Chondrocyte (in vitro differentiated cells): ENCODE results near the gene NFKB1. TPM values are rescaled to one million over a fixed set of nuclear protein-coding genes. Genes with fewer than 3 reads are reported as not detected.
A peak's percentile ranks its signal among the peaks of the same experiment; 100 is the strongest.

Experiments used
- DNase-seq: peaks from one replicate; pipeline ENCODE4 v3.0.0; 2021; ENCODE audit warnings: mixed read lengths, low spot score
- H3K27ac Mint-ChIP-seq: one replicate; pipeline ENCODE4 v1.8.0; 2021; ENCODE audit warnings: mild to moderate bottlenecking, moderate library complexity, mixed read lengths; ENCODE audit not compliant: unreplicated experiment
- H3K27me3 Mint-ChIP-seq: 2 replicates; pipeline ENCODE4 v1.8.0; 2021; ENCODE audit warnings: low read depth, mixed read lengths
- H3K36me3 Mint-ChIP-seq: 2 replicates; pipeline ENCODE4 v1.8.0; 2021; ENCODE audit warnings: low read depth, mixed read lengths
- H3K4me1 Mint-ChIP-seq: 2 replicates; pipeline ENCODE4 v1.8.0; 2021; ENCODE audit warnings: low read depth, mild to moderate bottlenecking, mixed read lengths
- H3K4me3 Mint-ChIP-seq: one replicate; pipeline ENCODE4 v1.8.0; 2021; ENCODE audit warnings: mild to moderate bottlenecking, moderate library complexity, mixed read lengths; ENCODE audit not compliant: unreplicated experiment
- H3K9me3 Mint-ChIP-seq: 2 replicates; pipeline ENCODE4 v1.8.0; 2021; ENCODE audit warnings: low read depth, mixed read lengths
- total RNA-seq: library from RNA; stranded (reverse); gene quantifications from 3 replicates; pipeline ENCODE4 v1.2.1, GENCODE V29; 2021
- TF ChIP-seq, protein P1 (sequence below): fragments of 200-600 bp; sonication (generic); IDR thresholded peaks from 2 replicates; pipeline ENCODE4 v1.5.0; 2021; ENCODE audit warnings: antibody characterized with exemption, mild to moderate bottlenecking, moderate library complexity

The NFKB1 gene
- total RNA-seq, 1 donor from 2014 or later: 24.4 TPM

DNA sequence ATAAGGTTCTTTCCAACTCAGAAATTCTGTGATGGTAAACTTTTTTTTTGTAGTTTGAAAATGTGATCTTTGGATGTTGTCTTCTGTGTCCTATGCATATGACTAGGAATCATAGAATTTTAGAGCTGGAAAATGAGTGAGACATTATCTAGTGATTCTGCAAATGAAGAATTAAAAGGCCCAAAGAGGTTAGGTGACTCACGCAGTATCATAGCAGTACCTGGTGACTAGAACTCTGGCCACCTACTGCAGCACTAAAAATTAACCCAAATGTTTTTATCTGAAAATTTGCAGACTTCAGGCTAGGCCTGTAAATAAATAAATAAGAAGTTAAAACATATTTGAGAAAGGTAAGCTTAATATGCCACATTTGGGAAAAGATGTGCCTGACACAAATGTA, 52.8 kb downstream of the NFKB1 start:
- Mint-ChIP-seq H3K27ac (peak overlapping the region; percentile 78), H3K4me3 (no peak overlapping the region), H3K9me3 (no peaks in the 10 kb centered on the region), H3K27me3 (no peaks in the 10 kb centered on the region), H3K36me3 (peaks cover 2% of the 10 kb centered on the region), H3K4me1 (peaks cover 17% of the 10 kb centered on the region)
- TF ChIP-seq, protein P1, sequence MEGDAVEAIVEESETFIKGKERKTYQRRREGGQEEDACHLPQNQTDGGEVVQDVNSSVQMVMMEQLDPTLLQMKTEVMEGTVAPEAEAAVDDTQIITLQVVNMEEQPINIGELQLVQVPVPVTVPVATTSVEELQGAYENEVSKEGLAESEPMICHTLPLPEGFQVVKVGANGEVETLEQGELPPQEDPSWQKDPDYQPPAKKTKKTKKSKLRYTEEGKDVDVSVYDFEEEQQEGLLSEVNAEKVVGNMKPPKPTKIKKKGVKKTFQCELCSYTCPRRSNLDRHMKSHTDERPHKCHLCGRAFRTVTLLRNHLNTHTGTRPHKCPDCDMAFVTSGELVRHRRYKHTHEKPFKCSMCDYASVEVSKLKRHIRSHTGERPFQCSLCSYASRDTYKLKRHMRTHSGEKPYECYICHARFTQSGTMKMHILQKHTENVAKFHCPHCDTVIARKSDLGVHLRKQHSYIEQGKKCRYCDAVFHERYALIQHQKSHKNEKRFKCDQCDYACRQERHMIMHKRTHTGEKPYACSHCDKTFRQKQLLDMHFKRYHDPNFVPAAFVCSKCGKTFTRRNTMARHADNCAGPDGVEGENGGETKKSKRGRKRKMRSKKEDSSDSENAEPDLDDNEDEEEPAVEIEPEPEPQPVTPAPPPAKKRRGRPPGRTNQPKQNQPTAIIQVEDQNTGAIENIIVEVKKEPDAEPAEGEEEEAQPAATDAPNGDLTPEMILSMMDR: no peak
- no peak for DNase-seq

DNA sequence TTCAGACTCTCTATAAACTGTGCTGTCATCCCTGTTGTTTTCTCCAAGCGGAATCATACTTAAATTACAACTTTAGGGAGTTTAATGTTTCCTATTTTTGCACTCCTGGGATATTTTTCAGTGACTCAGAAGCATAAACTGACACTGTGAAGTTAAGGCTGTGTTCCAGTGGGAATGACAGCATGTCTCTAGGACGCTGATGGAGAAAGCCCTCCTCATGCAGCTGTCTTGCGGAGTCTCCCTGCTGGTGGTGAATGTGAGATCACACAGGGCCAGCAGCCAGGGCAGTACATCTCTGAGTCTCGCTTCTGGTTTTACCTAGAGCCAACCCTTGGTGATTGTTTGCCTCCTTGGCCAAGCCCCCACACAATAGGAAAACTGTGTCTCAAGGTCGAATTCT, 53.3 kb downstream of the NFKB1 start:
- Mint-ChIP-seq H3K4me1 (peaks cover 17% of the 10 kb centered on the region), H3K9me3 (no peaks in the 10 kb centered on the region), H3K27ac (peak overlapping the region; percentile 78), H3K36me3 (peaks cover 2% of the 10 kb centered on the region), H3K27me3 (no peaks in the 10 kb centered on the region), H3K4me3 (no peak overlapping the region)
- TF ChIP-seq, protein P1: no peak
- no peak for DNase-seq

DNA sequence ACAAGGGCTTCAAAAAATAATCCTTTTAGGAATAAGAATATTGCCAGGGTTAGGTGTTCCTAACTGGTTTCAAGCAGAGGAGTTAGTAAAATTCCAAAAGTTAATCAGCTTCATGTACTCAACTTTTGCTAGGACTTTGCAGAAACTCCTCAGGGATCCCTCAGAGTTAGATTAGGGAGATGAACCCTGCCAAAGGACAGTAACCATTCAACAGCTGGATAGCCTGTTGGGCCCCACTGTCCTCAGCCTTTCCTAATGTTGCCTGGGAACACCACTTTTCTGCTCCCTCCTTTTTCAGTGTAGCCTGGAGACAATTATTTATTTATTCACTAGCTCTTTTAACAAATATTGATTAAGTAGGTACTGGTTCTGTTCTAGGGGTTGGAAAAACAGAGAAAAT, 53.8 kb downstream of the NFKB1 start:
- H3K27me3 Mint-ChIP-seq: no peaks in the 10 kb centered on the region
- TF ChIP-seq, protein P1: no peak
- H3K9me3 Mint-ChIP-seq: no peaks in the 10 kb centered on the region
- no peak overlapping the region for H3K4me3 Mint-ChIP-seq
- H3K27ac Mint-ChIP-seq: peak overlapping the region; percentile 78
- H3K4me1 Mint-ChIP-seq: peaks cover 18% of the 10 kb centered on the region
- DNase-seq: no peak
- H3K36me3 Mint-ChIP-seq: peaks cover 2% of the 10 kb centered on the region

DNA sequence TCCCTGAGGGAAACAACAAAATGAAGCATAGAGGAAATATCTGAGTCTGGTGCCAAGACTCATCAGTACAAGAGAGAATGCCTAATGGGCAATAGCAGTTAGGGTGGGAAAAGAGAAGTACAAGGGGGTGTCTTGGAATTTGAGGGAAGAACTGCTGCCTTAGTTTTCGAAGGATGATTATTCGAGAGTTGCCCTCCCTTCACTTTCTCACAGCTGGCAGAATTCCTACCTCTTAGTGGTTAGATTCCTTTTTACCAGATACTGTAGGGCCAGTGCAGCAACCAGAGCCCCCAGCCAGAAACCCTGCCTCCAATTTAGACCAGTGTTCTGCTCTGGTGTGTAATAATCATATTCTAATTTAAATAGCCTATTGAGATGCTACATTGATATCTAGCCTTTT, 56.5 kb downstream of the NFKB1 start:
- no peak for DNase-seq
- no peaks in the 10 kb centered on the region for H3K9me3 Mint-ChIP-seq
- no peak overlapping the region for H3K4me3 Mint-ChIP-seq
- no peaks in the 10 kb centered on the region for H3K27me3 Mint-ChIP-seq
- TF ChIP-seq, protein P1: no peak
- no peaks in the 10 kb centered on the region for H3K36me3 Mint-ChIP-seq
- no peak overlapping the region for H3K27ac Mint-ChIP-seq
- H3K4me1 Mint-ChIP-seq: peaks cover 11% of the 10 kb centered on the region

DNA sequence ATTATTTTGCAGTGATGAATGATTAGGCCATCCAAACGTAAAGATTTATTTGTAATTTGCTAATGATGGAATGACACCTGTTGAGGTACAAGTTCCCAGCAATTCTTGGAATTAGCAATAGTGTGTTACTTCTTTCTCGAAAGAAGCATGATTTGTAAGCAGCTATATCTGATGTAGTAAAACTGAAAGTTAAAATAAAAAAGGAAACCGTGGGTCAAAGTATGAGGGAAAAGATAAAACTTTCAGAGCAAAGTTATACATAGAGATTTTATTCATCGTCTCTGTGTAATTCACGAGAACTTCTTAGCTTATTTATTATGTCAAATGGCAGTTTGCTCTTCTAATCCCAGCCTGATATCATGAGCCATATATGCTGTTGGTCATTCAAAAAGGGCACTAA, 59.0 kb downstream of the NFKB1 start:
- H3K27ac Mint-ChIP-seq: no peak overlapping the region
- peaks cover 3% of the 10 kb centered on the region for H3K36me3 Mint-ChIP-seq
- peaks cover 13% of the 10 kb centered on the region for H3K4me1 Mint-ChIP-seq
- H3K9me3 Mint-ChIP-seq: no peaks in the 10 kb centered on the region
- H3K27me3 Mint-ChIP-seq: no peaks in the 10 kb centered on the region
- no peak overlapping the region for H3K4me3 Mint-ChIP-seq
- no peak for DNase-seq
- TF ChIP-seq, protein P1: no peak
